GM12872 (cell line): Measurements from ENCODE around the gene RERE.

Experiments
- TF ChIP-seq, protein P1 (sequence below): IDR thresholded peaks from 3 replicates; pipeline ENCODE4 v1.5.1; 2011; ENCODE audit warnings: low read depth, mild to moderate bottlenecking, low read length, moderate library complexity; ENCODE audit not compliant: insufficient read depth

The RERE gene

DNA sequence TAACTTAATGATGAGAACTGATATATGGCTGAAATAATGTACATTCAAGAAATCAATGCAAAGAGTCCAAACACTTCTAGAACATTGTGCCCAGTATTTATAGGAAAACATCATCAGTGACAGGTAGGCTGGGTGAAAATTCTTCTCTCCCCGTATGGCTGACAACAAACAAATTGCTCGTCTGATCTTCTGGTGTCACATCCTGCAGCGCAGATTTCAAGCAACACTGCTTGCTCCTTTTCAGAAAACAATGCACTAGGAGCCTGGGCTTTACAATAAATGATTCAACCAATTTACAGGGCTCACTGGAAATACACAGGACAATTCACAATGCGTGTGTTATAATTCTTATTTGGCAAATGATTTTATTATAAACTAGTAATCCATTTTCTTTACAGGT lies 185.3 kb downstream of the RERE start:
- TF ChIP-seq, protein P1, sequence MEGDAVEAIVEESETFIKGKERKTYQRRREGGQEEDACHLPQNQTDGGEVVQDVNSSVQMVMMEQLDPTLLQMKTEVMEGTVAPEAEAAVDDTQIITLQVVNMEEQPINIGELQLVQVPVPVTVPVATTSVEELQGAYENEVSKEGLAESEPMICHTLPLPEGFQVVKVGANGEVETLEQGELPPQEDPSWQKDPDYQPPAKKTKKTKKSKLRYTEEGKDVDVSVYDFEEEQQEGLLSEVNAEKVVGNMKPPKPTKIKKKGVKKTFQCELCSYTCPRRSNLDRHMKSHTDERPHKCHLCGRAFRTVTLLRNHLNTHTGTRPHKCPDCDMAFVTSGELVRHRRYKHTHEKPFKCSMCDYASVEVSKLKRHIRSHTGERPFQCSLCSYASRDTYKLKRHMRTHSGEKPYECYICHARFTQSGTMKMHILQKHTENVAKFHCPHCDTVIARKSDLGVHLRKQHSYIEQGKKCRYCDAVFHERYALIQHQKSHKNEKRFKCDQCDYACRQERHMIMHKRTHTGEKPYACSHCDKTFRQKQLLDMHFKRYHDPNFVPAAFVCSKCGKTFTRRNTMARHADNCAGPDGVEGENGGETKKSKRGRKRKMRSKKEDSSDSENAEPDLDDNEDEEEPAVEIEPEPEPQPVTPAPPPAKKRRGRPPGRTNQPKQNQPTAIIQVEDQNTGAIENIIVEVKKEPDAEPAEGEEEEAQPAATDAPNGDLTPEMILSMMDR = no peak

DNA sequence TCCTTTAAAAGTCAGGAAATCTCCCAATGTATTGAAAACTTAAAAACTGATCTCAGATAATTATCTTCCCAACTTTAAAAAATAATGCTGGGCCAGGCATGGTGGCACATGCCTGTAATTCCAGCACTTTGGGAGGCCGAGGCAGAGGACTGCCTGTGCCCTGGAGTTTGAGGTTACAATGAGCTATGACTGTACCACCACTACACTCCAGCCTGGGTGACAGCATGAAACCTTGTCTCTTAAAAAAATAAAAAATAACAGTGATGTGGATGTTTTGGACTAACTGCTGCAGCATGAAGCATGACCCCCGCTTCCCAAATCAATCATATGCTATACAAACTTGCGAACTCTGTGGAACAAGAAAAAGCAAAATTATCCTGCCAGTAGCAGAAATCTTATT lies 186.3 kb downstream of the RERE start:
- TF ChIP-seq, protein P1 = no peak

DNA sequence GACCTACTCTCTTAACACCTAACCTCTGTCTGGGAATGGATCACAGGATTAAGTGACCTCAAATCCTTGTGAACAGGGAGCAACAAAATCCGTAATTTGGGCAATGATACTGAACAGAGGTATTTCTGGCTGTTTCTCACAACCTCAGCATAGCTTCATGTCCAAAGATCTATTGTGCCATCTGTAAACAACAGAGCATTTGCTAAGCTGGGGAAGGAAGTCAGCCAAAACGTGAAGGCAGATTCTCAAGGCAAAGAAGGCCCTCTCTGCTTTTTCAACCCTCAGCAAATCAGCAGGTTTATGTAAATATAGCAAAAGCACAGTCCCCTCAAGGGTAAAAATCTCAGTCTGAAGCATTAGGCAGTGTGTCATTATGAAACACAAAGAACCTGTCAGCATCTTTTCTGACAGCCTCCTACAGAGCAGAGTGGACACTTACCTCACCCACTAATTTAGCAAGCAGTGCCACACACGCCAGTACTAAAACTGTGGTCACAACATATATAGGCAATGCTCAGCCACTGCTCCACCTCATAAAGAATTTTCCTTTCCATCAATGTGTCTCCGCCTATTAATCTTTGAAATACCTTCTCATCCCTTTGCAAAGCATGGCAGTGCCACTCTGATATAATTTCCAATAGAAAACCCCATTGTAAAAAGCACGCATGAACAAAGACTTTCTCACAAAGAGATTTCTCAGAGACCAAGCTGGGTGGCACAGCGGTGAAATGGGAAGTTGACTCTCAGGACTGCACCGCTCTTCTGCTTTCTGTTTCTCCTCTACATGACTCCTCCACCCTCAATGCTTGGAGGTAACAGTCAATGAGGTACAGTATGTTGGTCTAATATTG lies 188.0 kb downstream of the RERE start:
- TF ChIP-seq, protein P1 = no peak

DNA sequence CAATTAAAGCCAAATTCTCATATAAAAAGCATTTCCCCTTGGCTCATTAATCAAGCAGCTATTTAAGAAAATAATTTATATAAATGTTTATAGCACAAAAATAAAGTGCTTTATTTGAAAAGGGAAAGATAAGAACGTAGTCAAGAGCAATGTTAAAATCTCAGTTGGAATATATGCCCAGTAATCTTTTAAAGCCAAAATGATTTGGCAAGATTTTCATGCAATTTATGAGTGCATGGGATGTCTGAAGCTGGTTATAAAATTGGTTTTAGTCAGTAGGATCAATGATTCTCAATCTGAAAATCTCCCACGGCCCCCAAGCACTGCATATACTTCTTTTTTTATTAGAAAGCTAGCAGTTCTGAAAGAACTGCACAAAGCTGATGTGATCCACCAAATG lies 188.8 kb downstream of the RERE start:
- TF ChIP-seq, protein P1 = no peak

DNA sequence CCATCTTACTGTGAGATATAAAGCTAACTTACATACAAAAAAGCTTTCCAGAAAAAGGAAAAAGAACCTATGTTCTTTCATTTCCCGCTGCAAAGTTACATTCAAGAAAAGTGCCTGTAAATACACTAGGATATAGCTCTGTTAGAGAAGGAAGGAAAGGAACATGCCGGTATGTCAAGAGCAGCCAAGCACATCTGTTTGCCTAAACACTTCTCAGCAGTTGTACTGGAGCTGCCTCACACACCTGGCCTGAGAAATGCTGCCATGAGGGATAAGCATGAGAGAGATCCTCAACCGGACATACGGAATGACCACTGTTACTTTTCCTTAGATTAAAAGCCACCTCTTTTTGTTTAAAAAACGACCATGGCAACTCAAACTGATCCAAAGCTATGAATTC lies 189.7 kb downstream of the RERE start:
- TF ChIP-seq, protein P1 = no peak

DNA sequence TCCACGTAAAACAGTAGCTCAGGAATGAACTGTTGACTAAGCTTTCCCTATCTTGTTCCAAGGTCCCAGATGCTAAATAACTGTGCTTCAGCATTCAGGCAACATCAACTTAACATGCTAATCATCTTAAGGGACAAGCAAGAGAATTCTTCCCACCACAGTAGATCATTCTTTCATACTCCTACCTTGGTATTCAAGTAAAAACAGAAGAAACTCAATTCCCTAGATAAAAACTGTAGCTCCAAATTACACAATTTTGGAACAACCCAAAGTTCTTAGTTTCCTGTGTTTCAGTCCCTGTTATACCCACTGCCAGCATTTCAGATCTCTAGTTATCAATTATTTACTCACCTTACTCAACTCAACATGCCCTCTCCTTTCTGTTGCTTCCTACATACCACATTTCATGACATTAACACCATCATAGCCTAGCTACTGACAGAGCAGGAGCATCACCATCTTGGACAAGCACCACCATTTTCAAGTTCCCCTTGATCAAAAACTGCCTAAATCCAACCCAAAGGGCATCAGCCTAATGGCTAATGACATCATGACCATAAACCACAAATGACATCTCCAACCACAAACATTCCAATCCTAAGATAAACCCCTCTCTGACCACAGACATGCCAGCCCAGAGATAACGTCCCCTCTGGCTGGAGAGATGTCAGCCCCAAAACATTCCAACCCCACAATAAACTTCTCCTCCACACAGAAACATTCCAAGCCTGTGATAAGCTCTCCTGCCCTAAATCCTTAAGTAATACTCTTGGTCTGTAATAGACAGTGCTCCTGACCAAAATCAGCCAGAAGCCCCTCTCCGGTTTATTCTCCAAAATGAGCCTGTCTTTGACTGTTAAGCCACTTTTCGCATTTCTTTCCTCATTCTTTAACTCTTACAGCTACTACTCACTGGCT lies 191.2 kb downstream of the RERE start:
- TF ChIP-seq, protein P1 = no peak

DNA sequence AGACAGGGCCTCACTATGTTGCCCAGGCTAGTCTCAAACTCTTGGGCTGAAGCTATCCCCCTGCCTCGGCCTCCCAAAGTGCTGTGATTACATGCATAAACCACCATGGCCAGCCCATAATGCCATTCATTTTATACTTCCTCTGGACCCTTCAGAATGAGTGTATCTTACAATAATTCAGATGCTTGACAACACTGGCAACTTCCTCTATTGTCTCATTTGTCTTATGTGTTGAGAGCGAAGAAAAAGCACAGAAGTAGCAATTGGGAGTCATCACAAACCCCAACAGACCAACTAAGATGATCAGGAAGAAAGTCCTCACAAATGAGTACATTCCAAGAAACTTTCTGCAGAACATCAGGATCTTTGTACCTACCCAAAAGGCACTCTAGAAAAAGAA lies 191.9 kb downstream of the RERE start:
- TF ChIP-seq, protein P1 = no peak
